Tibial nerve (tissue), 4 donors: ENCODE results near the gene WNT2.

Source experiments
- CTCF ChIP-seq, 5 experiments: fragments of 200-600 bp in 3 of 5; fragments of 450-650 bp in 2 of 5; sonication (generic) in 3 of 5; IDR thresholded peaks; one replicate each; pipeline ENCODE4 v1.5.1; 2016 to 2019; ENCODE audit warnings: antibody characterized with exemption in 5 of 5, mild to moderate bottlenecking in 3 of 5, moderate library complexity in 2 of 5
- EP300 ChIP-seq, 2 donors: sonication (generic); formaldehyde crosslinking; IDR thresholded peaks; one replicate each; pipeline ENCODE4 v1.6.1; 2017; ENCODE audit warnings: antibody characterized with exemption in 2 of 2, mild to moderate bottlenecking in 1 of 2

- TF ChIP-seq CTCF (IDR thresholded peaks at IDR 0.05), result no peak
- no peak for TF ChIP-seq EP300 (IDR thresholded peaks at IDR 0.05)
Measured at GRCh38 chr7:117238937-117239336, 83.9 kb downstream of the WNT2 start.
